Sigmoid colon (tissue), 4 donors: Measurements from ENCODE around the gene LMF1.

Experiments
- CTCF ChIP-seq, 4 experiments: fragments of 450-650 bp in 3 of 4; fragments of 200-600 bp in 1 of 4; IDR thresholded peaks; one replicate each; pipeline ENCODE4 v1.5.1; 2016 to 2019; ENCODE audit warnings: antibody characterized with exemption in 4 of 4, mild to moderate bottlenecking in 3 of 4, moderate library complexity in 2 of 4
- EP300 ChIP-seq, 4 donors: sonication (generic); formaldehyde crosslinking; IDR thresholded peaks; one replicate each; pipeline ENCODE4 v1.6.1; 2017; ENCODE audit warnings: antibody characterized with exemption in 4 of 4
- POLR2A ChIP-seq, 2 donors: fragments of 450-650 bp; IDR thresholded peaks; one replicate each; pipeline ENCODE4 v1.6.1; 2016; ENCODE audit warnings: antibody characterized with exemption in 2 of 2, mild to moderate bottlenecking in 2 of 2, moderate library complexity in 2 of 2
- POLR2AphosphoS5 ChIP-seq, 4 donors: sonication (generic); formaldehyde crosslinking; IDR thresholded peaks; one replicate each; pipeline ENCODE4 v1.6.1; 2017; ENCODE audit warnings: antibody characterized with exemption in 4 of 4

GRCh38 chr16:1005286-1005685, 34.5 kb upstream of the LMF1 start:
- TF ChIP-seq CTCF (IDR thresholded peaks at IDR 0.05) = no peak
- TF ChIP-seq POLR2A (IDR thresholded peaks at IDR 0.05) = no peak
- no peak for TF ChIP-seq POLR2AphosphoS5 (IDR thresholded peaks at IDR 0.05)
- no peak for TF ChIP-seq EP300 (IDR thresholded peaks at IDR 0.05)
